Stimulated activated CD8-positive, alpha-beta memory T cell treated with anti-CD3 and anti-CD28 coated beads, Interleukin-2, amount 100 ng/mL, for 1 hour (primary cell): ENCODE data around the gene COX5A.

Experiments
- DNase-seq, 2 donors: peaks; one replicate each; pipeline ENCODE4 v3.0.0-alpha.2; 2020; ENCODE audit warnings: low read depth in 2 of 2

The COX5A gene

DNA sequence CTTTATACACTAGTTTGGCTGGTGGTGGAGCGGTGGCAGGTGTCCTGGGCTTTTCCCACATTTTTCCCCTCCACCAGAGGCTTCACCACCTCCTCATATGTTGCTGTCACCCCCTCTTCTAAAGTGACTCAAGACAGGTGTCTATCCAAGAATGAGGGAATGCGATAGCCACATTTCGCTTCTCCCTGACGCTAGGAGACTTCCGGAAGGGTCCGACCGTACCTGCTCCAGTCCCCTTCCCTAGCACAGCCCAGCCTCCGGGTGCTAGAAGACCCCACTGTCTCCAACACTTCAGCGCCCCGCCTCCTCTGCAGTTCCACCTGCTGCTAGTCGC, 65.2 kb downstream of the COX5A start:
- DNase-seq: no peak

DNA sequence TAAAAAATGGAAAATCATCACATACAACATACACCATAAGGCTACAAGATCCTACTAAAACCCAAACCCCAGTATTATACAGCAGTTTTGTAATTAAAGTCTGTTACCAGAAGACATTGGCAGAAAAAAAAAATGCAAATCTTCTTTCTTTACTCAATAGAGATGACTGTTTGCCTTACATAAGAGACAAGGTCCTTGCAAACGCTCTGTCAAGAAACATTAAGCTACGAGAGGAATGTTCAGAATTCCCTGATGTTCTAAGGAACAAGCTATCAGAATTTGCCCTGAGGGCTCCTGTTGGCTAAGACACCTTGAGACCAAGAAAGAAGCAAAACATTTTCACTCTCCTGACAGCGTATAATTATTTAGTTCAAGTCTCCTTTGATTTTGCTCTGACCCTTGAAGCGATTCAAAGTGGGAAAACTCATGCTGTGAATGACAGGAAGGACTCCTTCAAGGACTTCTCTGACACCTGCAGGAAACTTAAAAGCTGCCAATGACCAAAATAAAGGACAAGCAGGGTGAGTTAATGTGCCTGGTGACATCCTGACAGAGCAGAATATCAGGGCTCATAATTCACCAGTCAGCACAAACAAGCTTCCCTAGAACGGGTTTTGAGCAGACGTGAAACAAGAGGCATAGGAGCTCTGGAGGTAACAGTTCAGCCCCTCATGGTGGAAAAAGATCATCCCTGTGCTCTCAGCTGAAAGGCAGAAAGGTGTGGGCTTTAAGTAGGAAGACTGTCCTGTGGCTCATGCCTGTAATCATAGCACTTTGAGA, 67.2 kb downstream of the COX5A start:
- no peak for DNase-seq
